Activated naive CD8-positive, alpha-beta T cell treated with anti-CD3 and anti-CD28 coated beads, Interleukin-2, amount 50 U/mL, for 24 hours (primary cell): Measurements from ENCODE around the gene REC8.
A peak's percentile ranks its signal among the peaks of the same experiment; 100 is the strongest.

Experiments used
- ATAC-seq: fragments of 150-1000 bp; cut with Tn5 transposase; one replicate; pipeline ENCODE4 v1.10.0; 2021
- DNase-seq: peaks from one replicate; pipeline ENCODE4 v3.0.0; 2021
- H3K27ac Mint-ChIP-seq: one replicate; pipeline ENCODE4 v1.8.0; 2021; ENCODE audit warnings: mild to moderate bottlenecking, mixed read lengths
- H3K27me3 Mint-ChIP-seq: one replicate; pipeline ENCODE4 v1.8.0; 2021; ENCODE audit warnings: mixed read lengths
- H3K36me3 Mint-ChIP-seq: one replicate; pipeline ENCODE4 v1.8.0; 2021; ENCODE audit warnings: low read depth, mixed read lengths
- H3K4me1 Mint-ChIP-seq: one replicate; pipeline ENCODE4 v1.8.0; 2021; ENCODE audit warnings: mixed read lengths
- H3K4me3 Mint-ChIP-seq: one replicate; pipeline ENCODE4 v1.8.0; 2021; ENCODE audit warnings: mild to moderate bottlenecking, moderate library complexity, mixed read lengths
- H3K9me3 Mint-ChIP-seq: one replicate; pipeline ENCODE4 v1.8.0; 2021; ENCODE audit warnings: mixed read lengths

The REC8 gene

GRCh38 chr14:24146453-24146977, 25.4 kb upstream of the REC8 start, which contains the start of gene PSME2:
Gene PSME2, minus strand, starts transcription at chr14:24146610. Its CDS starts 29 bp downstream, at chr14:24146581.
- peak; percentile 81 for ATAC-seq
- peak within 1 kb of the TSS; percentile 95 for H3K4me3 Mint-ChIP-seq
- H3K36me3 Mint-ChIP-seq: peaks cover 61% of the 10 kb centered on the region
- peak; percentile 95 for DNase-seq
- H3K27me3 Mint-ChIP-seq: peaks cover under 1% of the 10 kb centered on the region
- peaks cover 65% of the 10 kb centered on the region for H3K4me1 Mint-ChIP-seq
- no peaks in the 10 kb centered on the region for H3K9me3 Mint-ChIP-seq
- peak within 1 kb of the TSS; percentile 99 for H3K27ac Mint-ChIP-seq

- Mint-ChIP-seq H3K27me3 (no peaks in the 10 kb centered on the region), H3K4me1 (peaks cover 59% of the 10 kb centered on the region), H3K9me3 (no peaks in the 10 kb centered on the region), H3K27ac (peak within 1 kb of the TSS; percentile 99), H3K4me3 (peak within 1 kb of the TSS; percentile 95), H3K36me3 (peaks cover 61% of the 10 kb centered on the region)
- ATAC-seq (peak; percentile 87), DNase-seq (peak; percentile 99)
These were observed 24.7 kb upstream of the REC8 start, which contains the start of gene RNF31 for GRCh38 chr14:24146978-24147760. Gene RNF31, plus strand, starts transcription at chr14:24147498. Its CDS starts 201 bp downstream, at chr14:24147699.

DNA sequence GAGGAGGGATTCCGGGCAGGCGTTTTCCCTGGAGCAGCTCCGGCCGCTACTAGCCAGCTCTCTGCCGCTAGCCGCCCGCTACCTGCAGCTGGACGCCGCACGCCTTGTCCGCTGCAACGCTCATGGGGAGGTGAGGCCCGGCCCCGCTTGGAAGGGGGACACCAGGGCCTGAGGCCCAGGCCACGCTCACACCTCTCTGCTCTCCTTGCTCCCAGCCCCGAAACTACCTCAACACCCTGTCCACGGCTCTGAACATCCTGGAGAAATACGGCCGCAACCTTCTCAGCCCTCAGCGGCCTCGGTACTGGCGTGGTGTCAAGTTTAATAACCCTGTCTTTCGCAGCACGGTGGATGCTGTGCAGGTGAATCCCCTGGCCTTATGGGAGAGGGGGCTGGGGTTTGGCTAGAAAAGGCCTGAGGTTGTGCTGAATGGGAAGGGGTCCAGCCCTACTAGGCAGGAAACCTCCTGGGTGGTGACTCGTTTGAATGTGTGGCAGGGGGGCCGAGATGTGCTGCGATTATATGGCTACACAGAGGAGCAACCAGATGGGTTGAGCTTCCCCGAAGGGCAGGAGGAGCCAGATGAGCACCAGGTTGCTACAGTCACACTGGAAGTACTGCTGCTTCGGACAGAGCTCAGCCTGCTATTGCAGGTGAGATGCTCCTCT, 24.0 kb upstream of the REC8 start:
- peaks cover 55% of the 10 kb centered on the region for H3K4me1 Mint-ChIP-seq
- peak overlapping the region; percentile 85 for H3K27ac Mint-ChIP-seq
- no peaks in the 10 kb centered on the region for H3K27me3 Mint-ChIP-seq
- DNase-seq (no peak), ATAC-seq (no peak)
- peak overlapping the region; percentile 95 for H3K4me3 Mint-ChIP-seq
- H3K9me3 Mint-ChIP-seq: no peaks in the 10 kb centered on the region
- peaks cover 58% of the 10 kb centered on the region for H3K36me3 Mint-ChIP-seq

GRCh38 chr14:24149302-24149969, 22.4 kb upstream of the REC8 start:
- no peak for ATAC-seq
- Mint-ChIP-seq H3K27ac (peak overlapping the region; percentile 35), H3K4me1 (peaks cover 41% of the 10 kb centered on the region), H3K4me3 (peak overlapping the region; percentile 95), H3K27me3 (no peaks in the 10 kb centered on the region), H3K9me3 (no peaks in the 10 kb centered on the region), H3K36me3 (peaks cover 47% of the 10 kb centered on the region)
- no peak for DNase-seq

GRCh38 chr14:24150061-24150460, 21.8 kb upstream of the REC8 start:
- H3K27ac Mint-ChIP-seq: no peak overlapping the region
- H3K27me3 Mint-ChIP-seq: no peaks in the 10 kb centered on the region
- peaks cover 43% of the 10 kb centered on the region for H3K36me3 Mint-ChIP-seq
- H3K4me1 Mint-ChIP-seq: peaks cover 34% of the 10 kb centered on the region
- no peaks in the 10 kb centered on the region for H3K9me3 Mint-ChIP-seq
- H3K4me3 Mint-ChIP-seq: no peak overlapping the region
- DNase-seq: no peak
- ATAC-seq: no peak

- ATAC-seq (no peak), DNase-seq (no peak)
- H3K4me1 Mint-ChIP-seq: peaks cover 29% of the 10 kb centered on the region
- no peaks in the 10 kb centered on the region for H3K27me3 Mint-ChIP-seq
- H3K4me3 Mint-ChIP-seq: no peak overlapping the region
- no peaks in the 10 kb centered on the region for H3K9me3 Mint-ChIP-seq
- H3K36me3 Mint-ChIP-seq: peaks cover 43% of the 10 kb centered on the region
- H3K27ac Mint-ChIP-seq: no peak overlapping the region
These were observed 21.3 kb upstream of the REC8 start for GRCh38 chr14:24150567-24150966.

- ATAC-seq (no peak), DNase-seq (no peak)
- peaks cover 42% of the 10 kb centered on the region for H3K36me3 Mint-ChIP-seq
- no peak overlapping the region for H3K27ac Mint-ChIP-seq
- peaks cover 25% of the 10 kb centered on the region for H3K4me1 Mint-ChIP-seq
- no peak overlapping the region for H3K4me3 Mint-ChIP-seq
- H3K9me3 Mint-ChIP-seq: no peaks in the 10 kb centered on the region
- H3K27me3 Mint-ChIP-seq: no peaks in the 10 kb centered on the region
These were observed 20.9 kb upstream of the REC8 start for GRCh38 chr14:24150993-24151392.

- Mint-ChIP-seq H3K4me3 (no peak overlapping the region), H3K4me1 (peaks cover 23% of the 10 kb centered on the region), H3K27ac (no peak overlapping the region), H3K36me3 (peaks cover 41% of the 10 kb centered on the region), H3K27me3 (no peaks in the 10 kb centered on the region), H3K9me3 (no peaks in the 10 kb centered on the region)
- no peak for ATAC-seq
- DNase-seq: no peak
These were observed 20.3 kb upstream of the REC8 start for GRCh38 chr14:24151404-24152080.

DNA sequence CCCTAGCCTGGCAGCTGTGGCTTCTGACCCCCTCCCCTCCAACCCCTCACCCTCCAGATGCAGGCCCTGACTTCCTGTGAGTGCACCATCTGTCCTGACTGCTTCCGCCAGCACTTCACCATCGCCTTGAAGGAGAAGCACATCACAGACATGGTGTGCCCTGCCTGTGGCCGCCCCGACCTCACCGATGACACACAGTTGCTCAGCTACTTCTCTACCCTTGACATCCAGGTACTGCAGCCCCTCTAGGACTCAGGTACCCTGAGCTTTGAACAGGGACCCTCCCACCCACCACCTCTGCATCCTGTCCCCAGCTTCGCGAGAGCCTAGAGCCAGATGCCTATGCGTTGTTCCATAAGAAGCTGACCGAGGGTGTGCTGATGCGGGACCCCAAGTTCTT, 16.8 kb upstream of the REC8 start:
- Mint-ChIP-seq H3K27ac (no peak overlapping the region), H3K9me3 (no peaks in the 10 kb centered on the region), H3K4me3 (no peak overlapping the region), H3K27me3 (no peaks in the 10 kb centered on the region), H3K36me3 (peaks cover 45% of the 10 kb centered on the region), H3K4me1 (peaks cover 5% of the 10 kb centered on the region)
- DNase-seq (no peak), ATAC-seq (no peak)

DNA sequence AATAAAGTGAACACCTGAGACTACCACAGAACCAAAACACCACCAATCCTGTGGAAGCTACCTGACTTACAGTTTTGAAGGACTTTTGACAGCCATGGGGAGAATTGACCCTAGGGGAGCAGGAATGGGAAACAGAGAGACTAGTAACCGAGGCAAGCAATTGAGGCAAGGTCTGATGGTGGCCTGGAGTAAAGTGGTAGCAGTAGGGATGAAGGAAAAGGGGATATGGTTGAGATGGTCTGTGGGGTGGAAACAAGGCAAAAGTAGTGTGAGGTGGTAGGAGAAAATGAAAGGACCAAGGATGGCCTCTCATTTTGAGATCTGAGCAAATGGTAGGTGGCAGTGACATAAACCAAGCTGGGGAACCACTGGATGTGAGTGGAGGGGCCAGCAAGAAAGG, 15.0 kb upstream of the REC8 start:
- Mint-ChIP-seq H3K9me3 (no peaks in the 10 kb centered on the region), H3K27ac (peak overlapping the region; percentile 69), H3K27me3 (peaks cover 2% of the 10 kb centered on the region), H3K36me3 (peaks cover 47% of the 10 kb centered on the region), H3K4me1 (peaks cover 15% of the 10 kb centered on the region), H3K4me3 (no peak overlapping the region)
- ATAC-seq (no peak), DNase-seq (no peak)

- peaks cover 48% of the 10 kb centered on the region for H3K36me3 Mint-ChIP-seq
These were observed 14.5 kb upstream of the REC8 start for GRCh38 chr14:24157331-24157730.

GRCh38 chr14:24159777-24160498, 11.9 kb upstream of the REC8 start:
- no peak for DNase-seq
- peaks cover 2% of the 10 kb centered on the region for H3K27me3 Mint-ChIP-seq
- peak overlapping the region; percentile 100 for H3K27ac Mint-ChIP-seq
- H3K36me3 Mint-ChIP-seq: peaks cover 64% of the 10 kb centered on the region
- no peak for ATAC-seq
- H3K9me3 Mint-ChIP-seq: no peaks in the 10 kb centered on the region
- no peak overlapping the region for H3K4me3 Mint-ChIP-seq
- peaks cover 43% of the 10 kb centered on the region for H3K4me1 Mint-ChIP-seq

More at GRCh38 chr14:24157331-24157730, 14.5 kb upstream of the REC8 start:
- DNase-seq (no peak), ATAC-seq (no peak)
- H3K4me3 Mint-ChIP-seq: no peak overlapping the region
- peaks cover 2% of the 10 kb centered on the region for H3K27me3 Mint-ChIP-seq
- H3K4me1 Mint-ChIP-seq: peaks cover 20% of the 10 kb centered on the region
- H3K9me3 Mint-ChIP-seq: no peaks in the 10 kb centered on the region
- no peak overlapping the region for H3K27ac Mint-ChIP-seq

DNA sequence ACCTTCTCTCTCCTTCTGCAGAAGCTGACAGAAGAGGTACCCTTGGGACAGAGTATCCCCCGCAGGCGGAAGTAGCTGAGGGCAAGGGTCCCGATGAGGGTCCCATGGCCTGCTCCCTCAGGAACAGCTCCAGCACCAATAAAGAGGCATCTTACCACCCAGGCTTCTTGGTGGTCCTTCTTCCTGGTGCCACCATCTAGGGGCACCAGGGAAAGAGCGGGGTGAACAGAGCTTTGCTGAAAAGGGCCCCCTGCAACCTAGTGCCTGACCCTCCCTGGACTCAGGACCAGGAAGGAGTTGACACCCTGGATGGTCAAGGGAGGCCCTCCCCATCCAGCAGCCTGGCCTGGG, 11.4 kb upstream of the REC8 start:
- H3K27me3 Mint-ChIP-seq: peaks cover 2% of the 10 kb centered on the region
- no peaks in the 10 kb centered on the region for H3K9me3 Mint-ChIP-seq
- H3K4me1 Mint-ChIP-seq: peaks cover 43% of the 10 kb centered on the region
- DNase-seq (no peak), ATAC-seq (no peak)
- H3K27ac Mint-ChIP-seq: peak overlapping the region; percentile 100
- no peak overlapping the region for H3K4me3 Mint-ChIP-seq
- peaks cover 63% of the 10 kb centered on the region for H3K36me3 Mint-ChIP-seq
